HL-60 (cell line): ENCODE measurements around the gene PIK3C3.

Experiments used
- DNase-seq, 2 experiments: peaks; one replicate each; pipeline ENCODE4 v3.0.0-alpha.2; 2010 to 2020; ENCODE audit warnings: low read depth in 1 of 2, low spot score in 1 of 2
- H3K27ac ChIP-seq: fragments of 250-450 bp; sonication (Bioruptor Pico); replicated peaks from 2 replicates; pipeline ENCODE4 v1.5.1; 2020; ENCODE audit warnings: mild to moderate bottlenecking, moderate library complexity
- H3K27me3 ChIP-seq: fragments of 250-450 bp; sonication (Bioruptor Pico); 2 replicates; pipeline ENCODE4 v1.5.1; 2021; ENCODE audit warnings: mild to moderate bottlenecking, moderate library complexity; ENCODE audit not compliant: insufficient read depth, poor library complexity, severe bottlenecking
- H3K4me3 ChIP-seq: replicated peaks from 2 replicates; pipeline ENCODE4 v1.5.1; 2011; ENCODE audit warnings: mild to moderate bottlenecking, control low read depth, low read length; ENCODE audit not compliant: insufficient read depth
- GABPA ChIP-seq: IDR thresholded peaks from 2 replicates; pipeline ENCODE4 v1.6.1; 2012; ENCODE audit warnings: low read depth
- POLR2AphosphoS5 ChIP-seq: IDR thresholded peaks from 2 replicates; pipeline ENCODE4 v1.6.1; 2012; ENCODE audit warnings: low read depth
- SPI1 ChIP-seq: IDR thresholded peaks from 2 replicates; pipeline ENCODE4 v1.6.1; 2012; ENCODE audit warnings: low read depth, mild to moderate bottlenecking, borderline replicate concordance
- TF ChIP-seq, protein P1 (sequence below): IDR thresholded peaks from one replicate; pipeline ENCODE4 v1.5.1; 2011; ENCODE audit warnings: low read length, control low read depth, inconsistent platforms; ENCODE audit not compliant: insufficient read depth
- TF ChIP-seq, protein P2 (sequence below): IDR thresholded peaks from 2 replicates; pipeline ENCODE4 v1.6.1; 2012; ENCODE audit warnings: low read depth; ENCODE audit not compliant: insufficient replicate concordance

Gene PIK3C3

DNA sequence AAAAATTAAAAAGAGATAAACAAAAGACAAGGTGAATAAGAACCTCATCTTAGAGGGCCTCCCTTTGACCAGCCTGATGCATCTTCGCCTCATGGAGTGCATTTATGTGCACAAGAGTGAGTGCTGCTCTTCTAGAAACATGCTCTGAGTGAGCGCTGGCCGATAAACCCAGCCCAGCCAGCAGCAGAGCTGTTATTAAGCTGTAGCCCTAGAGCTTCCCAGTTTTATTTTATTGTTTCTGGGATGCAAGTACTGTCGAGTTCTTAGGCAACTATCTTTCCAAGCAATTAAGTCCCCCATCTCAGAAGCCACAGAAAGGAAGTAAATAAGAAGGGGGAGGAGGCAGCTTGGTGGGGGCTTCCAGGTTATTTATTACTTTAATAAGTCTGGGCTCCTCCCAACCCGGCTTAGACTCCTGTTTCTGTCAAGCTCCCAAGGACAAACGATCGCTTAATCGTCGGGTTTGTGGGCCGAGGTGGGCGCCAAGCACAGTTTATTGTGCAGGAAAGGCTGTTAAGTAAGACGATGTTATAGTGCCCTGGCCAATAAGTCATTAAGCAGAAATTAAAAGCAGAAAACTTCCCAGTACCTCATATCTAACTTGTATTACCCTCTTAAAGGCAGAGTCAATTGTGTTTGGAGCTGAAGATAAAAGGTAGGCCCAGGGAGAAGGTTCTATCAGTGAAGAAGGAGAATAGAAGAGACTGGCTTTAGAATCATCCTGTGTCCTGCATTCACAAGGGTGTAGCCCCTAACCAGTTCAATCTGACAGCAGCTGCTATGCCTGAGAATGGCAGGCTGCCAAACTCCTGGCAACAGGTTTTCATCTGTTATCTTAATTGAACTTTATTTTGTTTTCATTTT lies 176.3 kb downstream of the PIK3C3 start:
- H3K27ac ChIP-seq: no peak overlapping the region
- TF ChIP-seq, protein P1, sequence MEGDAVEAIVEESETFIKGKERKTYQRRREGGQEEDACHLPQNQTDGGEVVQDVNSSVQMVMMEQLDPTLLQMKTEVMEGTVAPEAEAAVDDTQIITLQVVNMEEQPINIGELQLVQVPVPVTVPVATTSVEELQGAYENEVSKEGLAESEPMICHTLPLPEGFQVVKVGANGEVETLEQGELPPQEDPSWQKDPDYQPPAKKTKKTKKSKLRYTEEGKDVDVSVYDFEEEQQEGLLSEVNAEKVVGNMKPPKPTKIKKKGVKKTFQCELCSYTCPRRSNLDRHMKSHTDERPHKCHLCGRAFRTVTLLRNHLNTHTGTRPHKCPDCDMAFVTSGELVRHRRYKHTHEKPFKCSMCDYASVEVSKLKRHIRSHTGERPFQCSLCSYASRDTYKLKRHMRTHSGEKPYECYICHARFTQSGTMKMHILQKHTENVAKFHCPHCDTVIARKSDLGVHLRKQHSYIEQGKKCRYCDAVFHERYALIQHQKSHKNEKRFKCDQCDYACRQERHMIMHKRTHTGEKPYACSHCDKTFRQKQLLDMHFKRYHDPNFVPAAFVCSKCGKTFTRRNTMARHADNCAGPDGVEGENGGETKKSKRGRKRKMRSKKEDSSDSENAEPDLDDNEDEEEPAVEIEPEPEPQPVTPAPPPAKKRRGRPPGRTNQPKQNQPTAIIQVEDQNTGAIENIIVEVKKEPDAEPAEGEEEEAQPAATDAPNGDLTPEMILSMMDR: no peak
- TF ChIP-seq POLR2AphosphoS5 (no peak), GABPA (no peak), SPI1 (no peak)
- TF ChIP-seq, protein P2, sequence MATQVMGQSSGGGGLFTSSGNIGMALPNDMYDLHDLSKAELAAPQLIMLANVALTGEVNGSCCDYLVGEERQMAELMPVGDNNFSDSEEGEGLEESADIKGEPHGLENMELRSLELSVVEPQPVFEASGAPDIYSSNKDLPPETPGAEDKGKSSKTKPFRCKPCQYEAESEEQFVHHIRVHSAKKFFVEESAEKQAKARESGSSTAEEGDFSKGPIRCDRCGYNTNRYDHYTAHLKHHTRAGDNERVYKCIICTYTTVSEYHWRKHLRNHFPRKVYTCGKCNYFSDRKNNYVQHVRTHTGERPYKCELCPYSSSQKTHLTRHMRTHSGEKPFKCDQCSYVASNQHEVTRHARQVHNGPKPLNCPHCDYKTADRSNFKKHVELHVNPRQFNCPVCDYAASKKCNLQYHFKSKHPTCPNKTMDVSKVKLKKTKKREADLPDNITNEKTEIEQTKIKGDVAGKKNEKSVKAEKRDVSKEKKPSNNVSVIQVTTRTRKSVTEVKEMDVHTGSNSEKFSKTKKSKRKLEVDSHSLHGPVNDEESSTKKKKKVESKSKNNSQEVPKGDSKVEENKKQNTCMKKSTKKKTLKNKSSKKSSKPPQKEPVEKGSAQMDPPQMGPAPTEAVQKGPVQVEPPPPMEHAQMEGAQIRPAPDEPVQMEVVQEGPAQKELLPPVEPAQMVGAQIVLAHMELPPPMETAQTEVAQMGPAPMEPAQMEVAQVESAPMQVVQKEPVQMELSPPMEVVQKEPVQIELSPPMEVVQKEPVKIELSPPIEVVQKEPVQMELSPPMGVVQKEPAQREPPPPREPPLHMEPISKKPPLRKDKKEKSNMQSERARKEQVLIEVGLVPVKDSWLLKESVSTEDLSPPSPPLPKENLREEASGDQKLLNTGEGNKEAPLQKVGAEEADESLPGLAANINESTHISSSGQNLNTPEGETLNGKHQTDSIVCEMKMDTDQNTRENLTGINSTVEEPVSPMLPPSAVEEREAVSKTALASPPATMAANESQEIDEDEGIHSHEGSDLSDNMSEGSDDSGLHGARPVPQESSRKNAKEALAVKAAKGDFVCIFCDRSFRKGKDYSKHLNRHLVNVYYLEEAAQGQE: no peak

GRCh38 chr18:42131930-42132244 lies 176.9 kb downstream of the PIK3C3 start:
- TF ChIP-seq, protein P1: no peak
- no peak for TF ChIP-seq SPI1
- no peak for TF ChIP-seq POLR2AphosphoS5
- no peak for TF ChIP-seq GABPA
- TF ChIP-seq, protein P2: no peak
- H3K27ac ChIP-seq: no peak overlapping the region
- no peak for DNase-seq
- H3K27me3 ChIP-seq: no peaks in the 10 kb centered on the region
- H3K4me3 ChIP-seq: no peak overlapping the region

More for the DNA sequence above, 176.3 kb downstream of the PIK3C3 start:
- Histone ChIP-seq H3K4me3 (no peak overlapping the region), H3K27me3 (no peaks in the 10 kb centered on the region)
- DNase-seq: no peak
